ENCODE results near the gene AP3B1. TPM values are rescaled to one million over a fixed set of nuclear protein-coding genes. Genes with fewer than 3 reads are reported as not detected.

AP3B1 gene
- total RNA-seq (2013) = 62.9 TPM
- polyA plus RNA-seq (10 to 100 TPM; 20.3 to 39.8 (median 24.9) TPM), polyA minus RNA-seq (22.3 and 38.1 TPM in 2 replicates), total RNA-seq (114 to 186 (median 148) reads per million in 11 experiments)

- H3K4me1 ChIP-seq (ENCODE audit: control insufficient read depth in 1 of 2, insufficient read depth in 2 of 2, low read length in 2 of 2) = peaks cover 39 to 57% of the 10 kb centered on the region in 2 donors
- Mint-ChIP-seq H3K4me1 (peaks cover 45% of the 10 kb centered on the region), H3K27ac (peak within 1 kb of the TSS; percentile 98 to 100 (median 99)), H3K27me3 (ENCODE audit: low read depth in 3 of 3) (peaks cover 5 to 7% (median 6%) of the 10 kb centered on the region in 3 donors), H3K9me3 (peaks cover 0 to 2% (median 0%) of the 10 kb centered on the region in 7 donors), H3K36me3 (peaks cover 3% of the 10 kb centered on the region in 2 donors), H3K4me3 (peak within 1 kb of the TSS; percentile 95 to 99)
- peak within 1 kb of the TSS; percentile 90 to 97 (median 94) for H3K4me3 ChIP-seq (replicated peaks in 1 of 3; ENCODE audit: low read depth in 2 of 3, low read length in 3 of 3)
- peak within 1 kb of the TSS; percentile 99 for H2AFZ ChIP-seq (ENCODE audit: insufficient read depth, low read depth, low read length, poor library complexity, severe bottlenecking)
- peak; percentile 99 to 100 (median 99) for DNase-seq
- no peaks in the 10 kb centered on the region for H3K36me3 ChIP-seq (replicated peaks in 1 of 2; ENCODE audit: control insufficient read depth in 1 of 2, insufficient read depth in 2 of 2, low read length in 2 of 2)
- no peaks in the 10 kb centered on the region for H3K9me3 ChIP-seq (replicated peaks in 1 of 2; ENCODE audit: control insufficient read depth in 1 of 2, insufficient read depth in 1 of 2, low read length in 2 of 2)
- peaks cover 14% of the 10 kb centered on the region for H4K20me1 ChIP-seq (ENCODE audit: insufficient read depth, low read length)
- H3K9ac ChIP-seq (ENCODE audit: insufficient read depth, low read length, poor library complexity, severe bottlenecking) = peak within 1 kb of the TSS; percentile 97
- intact Hi-C loops (cut with micrococcal nuclease) = loop anchor here (2.0 kb wide), 1 partner anchor 66 kb away; the partner anchor contains the start of gene SCAMP1 (in 2 of the 2)
- TF ChIP-seq, protein P1, sequence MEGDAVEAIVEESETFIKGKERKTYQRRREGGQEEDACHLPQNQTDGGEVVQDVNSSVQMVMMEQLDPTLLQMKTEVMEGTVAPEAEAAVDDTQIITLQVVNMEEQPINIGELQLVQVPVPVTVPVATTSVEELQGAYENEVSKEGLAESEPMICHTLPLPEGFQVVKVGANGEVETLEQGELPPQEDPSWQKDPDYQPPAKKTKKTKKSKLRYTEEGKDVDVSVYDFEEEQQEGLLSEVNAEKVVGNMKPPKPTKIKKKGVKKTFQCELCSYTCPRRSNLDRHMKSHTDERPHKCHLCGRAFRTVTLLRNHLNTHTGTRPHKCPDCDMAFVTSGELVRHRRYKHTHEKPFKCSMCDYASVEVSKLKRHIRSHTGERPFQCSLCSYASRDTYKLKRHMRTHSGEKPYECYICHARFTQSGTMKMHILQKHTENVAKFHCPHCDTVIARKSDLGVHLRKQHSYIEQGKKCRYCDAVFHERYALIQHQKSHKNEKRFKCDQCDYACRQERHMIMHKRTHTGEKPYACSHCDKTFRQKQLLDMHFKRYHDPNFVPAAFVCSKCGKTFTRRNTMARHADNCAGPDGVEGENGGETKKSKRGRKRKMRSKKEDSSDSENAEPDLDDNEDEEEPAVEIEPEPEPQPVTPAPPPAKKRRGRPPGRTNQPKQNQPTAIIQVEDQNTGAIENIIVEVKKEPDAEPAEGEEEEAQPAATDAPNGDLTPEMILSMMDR (IDR thresholded peaks at IDR 0.05) = no peak
- peaks cover 0 to 6% of the 10 kb centered on the region in 2 donors for H3K27me3 ChIP-seq (ENCODE audit: control insufficient read depth in 2 of 2, insufficient read depth in 2 of 2, low read length in 2 of 2)
- WGBS (ENCODE audit: insufficient coverage) = under 1% methylated on average over 50 of the region's 53 CpGs
- peaks cover 56% of the 10 kb centered on the region for H3K79me2 ChIP-seq (ENCODE audit: insufficient read depth, low read length)
- peak within 1 kb of the TSS; percentile 90 to 98 for H3K27ac ChIP-seq (ENCODE audit: low read depth in 1 of 2, low read length in 2 of 2)
- H3K4me2 ChIP-seq (replicated peaks; ENCODE audit: extremely low read depth, low read length, poor library complexity, severe bottlenecking) = peak within 1 kb of the TSS; percentile 90
These were observed at the start of gene AP3B1 for GRCh38 chr5:78294248-78295034. AP3B1 (minus strand) TSS chr5:78294698; CDS start chr5:78294579, 119 bp downstream.

DNA sequence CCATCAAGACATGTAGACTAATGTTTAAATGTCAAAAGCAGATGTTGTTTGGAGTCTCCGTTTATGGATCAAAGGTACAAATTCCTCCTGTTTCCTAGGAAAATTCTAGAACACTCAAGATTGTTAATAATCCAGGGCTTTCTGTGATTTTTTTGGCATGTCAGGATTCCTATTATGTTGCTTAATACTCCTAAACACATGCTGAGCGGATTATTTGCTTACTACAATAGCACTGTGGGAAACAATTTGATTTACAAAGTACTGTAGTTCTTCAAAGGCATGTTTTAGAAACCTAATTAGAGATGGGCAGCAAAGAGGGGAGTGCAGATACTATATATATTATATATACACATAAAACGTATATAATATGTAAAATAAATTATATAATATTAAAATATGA is 46.9 kb upstream of the AP3B1 start:
- peaks cover 21% of the 10 kb centered on the region for H3K4me1 Mint-ChIP-seq
- Histone ChIP-seq H2AFZ (ENCODE audit: insufficient read depth, low read depth, low read length, poor library complexity, severe bottlenecking) (no peak overlapping the region), H3K4me2 (replicated peaks; ENCODE audit: extremely low read depth, low read length, poor library complexity, severe bottlenecking) (no peak overlapping the region), H3K4me3 (replicated peaks in 1 of 3; ENCODE audit: low read depth in 2 of 3, low read length in 3 of 3) (no peak overlapping the region), H4K20me1 (ENCODE audit: insufficient read depth, low read length) (no peaks in the 10 kb centered on the region), H3K27me3 (ENCODE audit: control insufficient read depth in 2 of 2, insufficient read depth in 2 of 2, low read length in 2 of 2) (no peaks in the 10 kb centered on the region), H3K36me3 (replicated peaks in 1 of 2; ENCODE audit: control insufficient read depth in 1 of 2, insufficient read depth in 2 of 2, low read length in 2 of 2) (no peaks in the 10 kb centered on the region), H3K27ac (ENCODE audit: low read depth in 1 of 2, low read length in 2 of 2) (no peak overlapping the region), H3K79me2 (ENCODE audit: insufficient read depth, low read length) (no peaks in the 10 kb centered on the region), H3K9ac (ENCODE audit: insufficient read depth, low read length, poor library complexity, severe bottlenecking) (no peak overlapping the region), H3K4me1 (ENCODE audit: control insufficient read depth in 1 of 2, insufficient read depth in 2 of 2, low read length in 2 of 2) (peaks cover 12 to 15% of the 10 kb centered on the region in 2 donors), H3K9me3 (replicated peaks in 1 of 2; ENCODE audit: control insufficient read depth in 1 of 2, insufficient read depth in 1 of 2, low read length in 2 of 2) (peaks cover 12 to 16% of the 10 kb centered on the region in 2 donors)
- H3K9me3 Mint-ChIP-seq = peaks cover 17 to 27% (median 22%) of the 10 kb centered on the region in 7 donors
- intact Hi-C loops (cut with micrococcal nuclease) = no loop called here
- peaks cover 0 to 4% of the 10 kb centered on the region in 2 donors for H3K36me3 Mint-ChIP-seq
- WGBS (ENCODE audit: insufficient coverage) = no CpG with 5 or more reads among the region's 3 CpGs
- H3K27me3 Mint-ChIP-seq (ENCODE audit: low read depth in 3 of 3) = peaks cover 1 to 3% (median 3%) of the 10 kb centered on the region in 3 donors
- no peak overlapping the region for H3K27ac Mint-ChIP-seq
- H3K4me3 Mint-ChIP-seq = no peak overlapping the region
- DNase-seq = no peak
- TF ChIP-seq, protein P1 (IDR thresholded peaks at IDR 0.05) = no peak
